Thyroid gland (tissue), 4 donors: ENCODE data around the gene TMEM61. TPM values are rescaled to one million over a fixed set of nuclear protein-coding genes. Genes with fewer than 3 reads are reported as not detected.

Experiments used
- DNase-seq, 2 donors: peaks; one replicate each; pipeline ENCODE4 v3.0.0-alpha.2; 2019
- H3K27ac ChIP-seq, 3 donors: fragments of 200-600 bp; sonication (generic); 1 replicate in 2 of 3; 2 replicates in 1 of 3; pipeline ENCODE4 v1.5.1; 2016 to 2019; ENCODE audit warnings: mild to moderate bottlenecking in 1 of 3, moderate library complexity in 1 of 3
- H3K27me3 ChIP-seq: fragments of 200-600 bp; sonication (generic); one replicate; pipeline ENCODE4 v1.5.1; 2019
- H3K36me3 ChIP-seq, 2 donors: fragments of 200-600 bp; sonication (generic); one replicate each; pipeline ENCODE4 v1.5.1; 2016 to 2019
- H3K4me1 ChIP-seq, 2 donors: fragments of 200-600 bp; sonication (generic); one replicate each; pipeline ENCODE4 v1.5.1; 2017 to 2019
- H3K4me3 ChIP-seq, 3 donors: fragments of 200-600 bp; sonication (generic); replicated peaks in 1 of 3; 1 replicate in 2 of 3; 2 replicates in 1 of 3; pipeline ENCODE4 v1.5.1; 2016; ENCODE audit warnings: mild to moderate bottlenecking in 1 of 3
- H3K9me3 ChIP-seq: fragments of 200-600 bp; sonication (generic); one replicate; pipeline ENCODE4 v1.5.1; 2017
- CTCF ChIP-seq, 6 experiments: fragments of 200-600 bp in 3 of 6; fragments of 450-650 bp in 3 of 6; sonication (generic) in 3 of 6; IDR thresholded peaks; one replicate each; pipeline ENCODE4 v1.5.1; 2016 to 2019; ENCODE audit warnings: antibody characterized with exemption in 6 of 6, mild to moderate bottlenecking in 2 of 6, inconsistent platforms in 1 of 6, moderate library complexity in 1 of 6
- POLR2A ChIP-seq, 2 donors: fragments of 450-650 bp; IDR thresholded peaks; one replicate each; pipeline ENCODE4 v1.6.1; 2017; ENCODE audit warnings: antibody characterized with exemption in 2 of 2, mild to moderate bottlenecking in 2 of 2, moderate library complexity in 1 of 2
- WGBS, 2 donors: methylation state at CpG; one replicate each; pipeline ENCODE4 v1.1.5; 2017; 5-methylcytosine and 5-hydroxymethylcytosine counted together
- intact Hi-C: fragments of 100-400 bp; cut with DNase I; formaldehyde crosslinking; loops from one replicate; pipeline ENCODE4 v1.15.1; 2023
- total RNA-seq, 4 donors: library from RNA; depleted of rRNA; stranded (reverse); fragments of >200 nt; gene quantifications; one replicate each; pipeline ENCODE4 v1.2.3, GENCODE V29; 2016

The TMEM61 gene
- total RNA-seq, 4 donors from 2014 or later: 0.45 TPM; not detected in 3

GRCh38 chr1:55000110-55001085, 20.0 kb downstream of the TMEM61 start:
- H3K27me3 ChIP-seq: peaks cover 5% of the 10 kb centered on the region
- no peak overlapping the region for H3K4me3 ChIP-seq
- intact Hi-C loops: no loop called here
- WGBS, 2 donors: 70 to 76% methylated on average over 6 to 8 of the region's 8 CpGs
- no peaks in the 10 kb centered on the region for H3K9me3 ChIP-seq
- TF ChIP-seq CTCF (IDR thresholded peaks at IDR 0.05) (no peak), POLR2A (IDR thresholded peaks at IDR 0.05) (no peak)
- peaks cover 0 to 9% of the 10 kb centered on the region in 2 donors for H3K4me1 ChIP-seq
- no peaks in the 10 kb centered on the region for H3K36me3 ChIP-seq
- no peak overlapping the region for H3K27ac ChIP-seq
- no peak for DNase-seq

DNA sequence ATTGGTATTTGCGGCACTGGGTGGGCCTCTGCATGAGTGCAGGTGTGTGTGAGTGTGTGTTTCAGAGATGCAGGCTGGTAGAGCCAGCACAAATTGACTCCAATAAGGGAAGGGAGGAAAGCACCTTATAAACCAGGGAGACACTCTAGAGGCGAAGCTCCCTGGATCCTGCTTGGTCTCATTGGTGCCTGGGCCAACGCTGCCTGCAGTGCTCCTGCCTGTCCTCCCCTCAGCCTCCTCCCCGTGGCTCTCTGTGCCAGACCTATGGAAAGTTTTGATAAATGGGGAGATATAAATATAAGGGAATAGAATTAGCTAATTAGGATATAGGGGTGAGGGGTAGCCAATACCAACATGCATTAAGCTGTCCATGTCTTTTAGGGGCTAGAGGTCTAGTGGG, 20.9 kb downstream of the TMEM61 start:
- H3K36me3 ChIP-seq: no peaks in the 10 kb centered on the region
- intact Hi-C loops: no loop called here
- DNase-seq: no peak
- H3K4me1 ChIP-seq: peaks cover 0 to 8% of the 10 kb centered on the region in 2 donors
- no peak for TF ChIP-seq POLR2A (IDR thresholded peaks at IDR 0.05)
- H3K27ac ChIP-seq: no peak overlapping the region
- H3K9me3 ChIP-seq: no peaks in the 10 kb centered on the region
- WGBS, 2 donors: 90 to 92% methylated on average over 4 of the region's 4 CpGs
- peaks cover 5% of the 10 kb centered on the region for H3K27me3 ChIP-seq
- no peak overlapping the region for H3K4me3 ChIP-seq

GRCh38 chr1:55002686-55003085, 22.3 kb downstream of the TMEM61 start:
- no peaks in the 10 kb centered on the region for H3K4me1 ChIP-seq
- 56 to 64% methylated on average over 2 of the region's 2 CpGs for WGBS, 2 donors
- intact Hi-C loops: no loop called here
- no peaks in the 10 kb centered on the region for H3K27me3 ChIP-seq
- H3K9me3 ChIP-seq: no peaks in the 10 kb centered on the region
- no peak for DNase-seq
- no peak overlapping the region for H3K27ac ChIP-seq
- H3K36me3 ChIP-seq: no peaks in the 10 kb centered on the region
- H3K4me3 ChIP-seq: no peak overlapping the region
- no peak for TF ChIP-seq POLR2A (IDR thresholded peaks at IDR 0.05)
- TF ChIP-seq CTCF (IDR thresholded peaks at IDR 0.05): no peak

DNA sequence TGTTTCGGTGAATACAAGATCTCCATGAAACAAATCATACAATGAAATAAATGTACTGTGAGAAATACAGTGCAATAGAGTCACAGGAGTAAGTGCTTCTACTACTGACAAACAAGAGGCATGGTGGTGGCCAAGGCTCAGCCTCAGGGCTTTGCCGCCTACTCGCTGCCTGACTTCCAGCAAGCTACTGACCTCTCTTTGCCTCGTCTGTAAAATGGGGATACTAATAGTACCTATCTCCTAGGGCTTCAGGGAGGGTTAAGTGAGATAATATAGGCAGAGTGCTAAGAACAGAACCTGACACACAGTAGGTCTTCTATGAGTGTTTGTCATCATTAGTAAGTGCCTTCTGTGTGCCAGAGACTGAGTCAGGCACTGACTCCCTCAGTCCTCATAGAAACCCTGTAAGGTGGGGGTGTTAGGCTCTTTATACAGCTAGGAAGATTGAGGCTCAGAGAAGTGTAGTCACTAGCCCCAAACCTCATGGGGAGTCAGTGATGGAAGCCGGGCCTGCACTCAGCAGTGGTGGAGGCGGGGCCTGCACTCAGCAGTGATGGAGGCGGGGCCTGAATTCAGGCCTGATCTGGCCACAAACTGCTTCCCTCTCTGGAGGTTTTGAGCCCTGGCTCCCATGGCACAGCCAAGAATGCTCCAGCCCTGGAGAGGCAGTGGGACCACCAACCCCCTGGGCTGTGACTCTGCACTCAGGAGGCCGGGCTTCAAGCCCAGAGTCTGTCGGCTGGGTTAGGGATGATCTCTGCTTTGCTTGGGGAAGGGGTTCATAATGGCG, 25.1 kb downstream of the TMEM61 start:
- intact Hi-C loops: no loop called here
- H3K27me3 ChIP-seq: no peaks in the 10 kb centered on the region
- no peaks in the 10 kb centered on the region for H3K4me1 ChIP-seq
- no peaks in the 10 kb centered on the region for H3K36me3 ChIP-seq
- H3K4me3 ChIP-seq: no peak overlapping the region
- WGBS, 2 donors: 80 to 92% methylated on average over 7 of the region's 10 CpGs
- DNase-seq: no peak
- no peaks in the 10 kb centered on the region for H3K9me3 ChIP-seq
- TF ChIP-seq CTCF (IDR thresholded peaks at IDR 0.05): no peak
- TF ChIP-seq POLR2A (IDR thresholded peaks at IDR 0.05): no peak
- H3K27ac ChIP-seq: no peak overlapping the region

GRCh38 chr1:55006931-55007330, 26.5 kb downstream of the TMEM61 start:
- no peak for TF ChIP-seq POLR2A (IDR thresholded peaks at IDR 0.05)
- Histone ChIP-seq H3K27me3 (no peaks in the 10 kb centered on the region), H3K9me3 (no peaks in the 10 kb centered on the region), H3K27ac (no peak overlapping the region), H3K4me3 (no peak overlapping the region), H3K4me1 (no peaks in the 10 kb centered on the region), H3K36me3 (no peaks in the 10 kb centered on the region)
- WGBS, 2 donors: 86 to 90% methylated on average over 12 of the region's 12 CpGs
- DNase-seq: no peak
- intact Hi-C loops: no loop called here
